Panc1 (cell line): ENCODE measurements around the gene NFATC2IP. TPM values are rescaled to one million over a fixed set of nuclear protein-coding genes. Genes with fewer than 3 reads are reported as not detected.
A peak's percentile ranks its signal among the peaks of the same experiment; 100 is the strongest.

Source experiments
- ATAC-seq: fragments of 200-7000 bp; cut with Tn5 transposase; 2 replicates; pipeline ENCODE4 v1.9.1; 2020; ENCODE audit warnings: mild to moderate bottlenecking, moderate library complexity
- BruUV-seq: library from RNA; stranded (reverse); fragments of 400-500 nt; replicated peaks from 2 replicates; lab custom pipeline; 2021; lab: Mats Ljungman, UMichigan
- CTCF ChIA-PET: fragments of 300-600 bp; sonication (Branson Sonifier 250); formaldehyde crosslinking; loops from one replicate; lab custom pipeline; 2022; ENCODE audit warnings: antibody characterized with exemption; lab: Charles Lee
- POLR2A ChIA-PET: fragments of 300-600 bp; sonication (Branson Sonifier 250); formaldehyde crosslinking; loops from one replicate; lab custom pipeline; 2022; ENCODE audit warnings: antibody characterized with exemption; lab: Charles Lee
- DNase-seq: peaks from one replicate; pipeline ENCODE4 v3.0.0-alpha.2; 2010; ENCODE audit warnings: low read depth, low spot score
- H3K27ac ChIP-seq: 2 replicates; pipeline ENCODE4 v1.5.1; 2011; ENCODE audit warnings: mild to moderate bottlenecking, low read length, inconsistent platforms
- H3K27me3 ChIP-seq: fragments of 200-500 bp; sonication (Bioruptor generic); 2 replicates; pipeline ENCODE4 v1.6.0; 2014; ENCODE audit warnings: low read length, inconsistent platforms; ENCODE audit not compliant: control insufficient read depth, insufficient read depth
- H3K36me3 ChIP-seq: fragments of 200-500 bp; sonication (Bioruptor generic); 2 replicates; pipeline ENCODE4 v1.5.1; 2014; ENCODE audit warnings: inconsistent platforms, mild to moderate bottlenecking, low read length, moderate library complexity; ENCODE audit not compliant: control insufficient read depth, insufficient read depth
- H3K4me1 ChIP-seq: 2 replicates; pipeline ENCODE4 v1.5.1; 2011; ENCODE audit warnings: inconsistent platforms, mild to moderate bottlenecking, low read length, moderate library complexity; ENCODE audit not compliant: control insufficient read depth, insufficient read depth
- H3K4me3 ChIP-seq, 2 experiments: 2 replicates each; pipeline ENCODE4 v1.5.1; 2011 to 2012; ENCODE audit warnings: low read depth in 2 of 2, low read length in 2 of 2, mild to moderate bottlenecking in 2 of 2, inconsistent platforms in 1 of 2, moderate library complexity in 1 of 2
- H3K9me3 ChIP-seq: fragments of 200-500 bp; sonication (Bioruptor generic); 2 replicates; pipeline ENCODE4 v1.5.1; 2014; ENCODE audit warnings: low read depth, mild to moderate bottlenecking, inconsistent platforms, low read length, moderate library complexity; ENCODE audit not compliant: control insufficient read depth, insufficient read depth
- CTCF ChIP-seq: fragments of 450-650 bp; IDR thresholded peaks from 2 replicates; pipeline ENCODE4 v1.5.1; 2017; ENCODE audit warnings: mild to moderate bottlenecking
- POLR2AphosphoS5 ChIP-seq: IDR thresholded peaks from 2 replicates; pipeline ENCODE4 v1.6.1; 2012; ENCODE audit warnings: mild to moderate bottlenecking, low read depth, low read length, moderate library complexity
- REST ChIP-seq, 2 experiments: IDR thresholded peaks; 2 replicates each; pipeline ENCODE4 v1.6.1; 2011 to 2012; ENCODE audit warnings: low read depth in 2 of 2, control low read depth in 1 of 2, low read length in 1 of 2, mild to moderate bottlenecking in 1 of 2, moderate library complexity in 1 of 2; ENCODE audit not compliant: insufficient read depth in 1 of 2
- SIN3A ChIP-seq: IDR thresholded peaks from 2 replicates; pipeline ENCODE4 v1.6.1; 2012; ENCODE audit warnings: low read depth, mild to moderate bottlenecking, low read length, moderate library complexity, borderline replicate concordance; ENCODE audit not compliant: insufficient read depth
- TCF7L2 ChIP-seq: IDR thresholded peaks from 2 replicates; pipeline ENCODE4 v1.6.1; 2011; ENCODE audit warnings: mild to moderate bottlenecking, low read depth, low read length, inconsistent platforms
- in situ Hi-C: cut with HindIII; loops from 2 replicates; pipeline ENCODE4 v1.10.0; 2016; ENCODE audit warnings: low sequenced_read_pairs, low pct_unique_long_range_greater_than_20kb
- intact Hi-C: fragments of 100-400 bp; cut with micrococcal nuclease; formaldehyde crosslinking; loops from one replicate; pipeline ENCODE4 v1.10.0; 2022; ENCODE audit not compliant: unreplicated experiment
- total RNA-seq: library from RNA; stranded (reverse); gene quantifications from one replicate; pipeline ENCODE4 v1.2.1, GENCODE V29; 2021; ENCODE audit not compliant: unreplicated experiment

NFATC2IP gene
- total RNA-seq, 1 experiment from 2014 or later, result 47.3 TPM

- TF ChIP-seq CTCF, result no peak
- TF ChIP-seq POLR2AphosphoS5, result no peak
- no peak for TF ChIP-seq SIN3A
- no peak for TF ChIP-seq REST (IDR thresholded peaks at IDR 0.05; ENCODE audit: insufficient read depth in 1 of 2, low read depth in 2 of 2, low read length in 1 of 2)
- TF ChIP-seq TCF7L2, result no peak
- DNase-seq (no peak), ATAC-seq (peak; percentile 50)
- no peak overlapping the region for H3K4me3 ChIP-seq
- POLR2A ChIA-PET, result no interaction called here
- no peaks in the 10 kb centered on the region for H3K9me3 ChIP-seq
- CTCF ChIA-PET, result interaction anchor here (0.6 kb wide), 1 partner anchor 10 kb away, joined by 5 read pairs; no protein-coding TSS in a partner anchor
- H3K27me3 ChIP-seq, result no peaks in the 10 kb centered on the region
- H3K27ac ChIP-seq, result no peak overlapping the region
- no peaks in the 10 kb centered on the region for H3K36me3 ChIP-seq
- BruUV-seq, result no TSS peak
- no peaks in the 10 kb centered on the region for H3K4me1 ChIP-seq
- intact Hi-C loops, result no loop called here
- in situ Hi-C loops, result no loop called here
Measured at GRCh38 chr16:28905229-28905754, 45.4 kb upstream of the NFATC2IP start.

- H3K36me3 ChIP-seq, result no peaks in the 10 kb centered on the region
- H3K4me3 ChIP-seq, result no peak overlapping the region
- no peak for DNase-seq
- POLR2A ChIA-PET, result no interaction called here
- no peaks in the 10 kb centered on the region for H3K27me3 ChIP-seq
- H3K4me1 ChIP-seq, result no peaks in the 10 kb centered on the region
- in situ Hi-C loops (no loop called here), intact Hi-C loops (no loop called here)
- ATAC-seq, result no peak
- H3K9me3 ChIP-seq, result no peaks in the 10 kb centered on the region
- no peak overlapping the region for H3K27ac ChIP-seq
- TF ChIP-seq SIN3A (no peak), CTCF (no peak), POLR2AphosphoS5 (no peak), REST (IDR thresholded peaks at IDR 0.05; ENCODE audit: insufficient read depth in 1 of 2, low read depth in 2 of 2, low read length in 1 of 2) (no peak), TCF7L2 (no peak)
- BruUV-seq, result no TSS peak
- CTCF ChIA-PET, result no interaction called here
Measured at GRCh38 chr16:28905800-28906372, 44.9 kb upstream of the NFATC2IP start.
